ENCODE results near the gene SOX12.

Gene SOX12

DNA sequence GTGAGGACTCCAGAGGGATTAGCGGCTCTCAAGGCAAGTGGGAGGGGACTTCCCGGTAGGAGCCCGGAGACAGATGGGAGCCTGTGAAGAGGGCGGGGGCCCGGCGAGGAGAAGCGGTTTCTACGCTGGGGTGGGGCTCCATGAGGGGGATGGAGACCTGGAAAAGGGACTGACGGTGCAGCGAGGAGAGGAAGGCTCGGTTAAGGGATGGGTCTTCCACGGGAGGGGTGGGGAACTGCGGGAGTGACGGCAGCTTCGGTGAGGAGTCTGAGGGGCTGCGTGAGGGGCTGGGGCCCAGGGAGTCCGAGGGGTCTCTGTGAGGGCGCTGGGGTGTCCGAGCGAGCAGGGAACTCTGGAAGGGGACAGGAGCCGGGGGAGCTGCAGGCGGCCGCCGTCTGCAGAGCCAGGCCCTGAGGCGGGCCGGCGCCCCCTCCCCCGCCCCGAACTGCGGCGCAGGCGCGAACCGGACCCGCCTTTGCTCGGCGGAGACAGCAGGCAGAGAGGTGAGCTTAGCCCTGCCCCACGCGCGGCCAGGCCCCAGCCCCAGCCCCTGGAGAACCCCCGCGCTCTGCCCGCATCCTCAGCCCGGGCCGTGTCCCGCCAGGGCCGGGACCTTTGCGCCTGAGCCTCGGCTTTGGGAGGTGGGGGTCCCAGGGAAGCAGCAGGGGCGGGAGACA is 21.4 kb downstream of the SOX12 start, which contains the start of gene NRSN2:
TSS of gene NRSN2 (plus strand) at position 472 of the 677 bp plus-strand sequence. CDS start 2,533 bp downstream, outside the sequence.
- TF ChIP-seq, protein P1, sequence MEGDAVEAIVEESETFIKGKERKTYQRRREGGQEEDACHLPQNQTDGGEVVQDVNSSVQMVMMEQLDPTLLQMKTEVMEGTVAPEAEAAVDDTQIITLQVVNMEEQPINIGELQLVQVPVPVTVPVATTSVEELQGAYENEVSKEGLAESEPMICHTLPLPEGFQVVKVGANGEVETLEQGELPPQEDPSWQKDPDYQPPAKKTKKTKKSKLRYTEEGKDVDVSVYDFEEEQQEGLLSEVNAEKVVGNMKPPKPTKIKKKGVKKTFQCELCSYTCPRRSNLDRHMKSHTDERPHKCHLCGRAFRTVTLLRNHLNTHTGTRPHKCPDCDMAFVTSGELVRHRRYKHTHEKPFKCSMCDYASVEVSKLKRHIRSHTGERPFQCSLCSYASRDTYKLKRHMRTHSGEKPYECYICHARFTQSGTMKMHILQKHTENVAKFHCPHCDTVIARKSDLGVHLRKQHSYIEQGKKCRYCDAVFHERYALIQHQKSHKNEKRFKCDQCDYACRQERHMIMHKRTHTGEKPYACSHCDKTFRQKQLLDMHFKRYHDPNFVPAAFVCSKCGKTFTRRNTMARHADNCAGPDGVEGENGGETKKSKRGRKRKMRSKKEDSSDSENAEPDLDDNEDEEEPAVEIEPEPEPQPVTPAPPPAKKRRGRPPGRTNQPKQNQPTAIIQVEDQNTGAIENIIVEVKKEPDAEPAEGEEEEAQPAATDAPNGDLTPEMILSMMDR (IDR thresholded peaks at IDR 0.05; ENCODE audit: low read depth, low read length): no peak
- no peaks in the 10 kb centered on the region for H3K9me3 ChIP-seq
- peaks cover 6% of the 10 kb centered on the region; the same call in 1 of the 2 replicates for H3K36me3 ChIP-seq
- peak within 1 kb of the TSS; percentile 70 for H3K4me3 ChIP-seq (ENCODE audit: low read depth, low read length)
- peak; percentile 72 for DNase-seq
- H3K4me1 ChIP-seq: no peaks in the 10 kb centered on the region; the same call in 1 of the 2 replicates
- no peaks in the 10 kb centered on the region for H3K27me3 ChIP-seq

DNA sequence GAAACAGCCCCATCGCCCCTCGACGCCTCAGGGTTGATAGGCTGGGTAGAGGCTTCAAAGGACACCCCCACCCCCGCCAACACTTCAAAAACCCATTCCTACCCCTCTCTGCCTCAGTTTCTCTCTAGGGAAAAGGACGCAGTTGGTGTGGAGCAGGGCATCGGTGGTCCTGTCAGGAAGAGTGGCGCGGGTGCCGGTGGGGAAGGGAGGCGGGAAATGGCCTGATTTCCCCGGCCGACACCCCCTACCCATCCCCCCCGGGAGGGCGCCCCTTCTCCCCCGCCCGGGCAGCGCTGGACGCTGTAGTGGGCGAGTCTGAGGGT is 21.9 kb downstream of the SOX12 start:
- Histone ChIP-seq H3K4me1 (no peaks in the 10 kb centered on the region; the same call in 1 of the 2 replicates), H3K9me3 (no peaks in the 10 kb centered on the region), H3K4me3 (ENCODE audit: low read depth, low read length) (peak overlapping the region; percentile 70), H3K36me3 (peaks cover 6% of the 10 kb centered on the region; the same call in 1 of the 2 replicates), H3K27me3 (no peaks in the 10 kb centered on the region)
- DNase-seq: no peak
- TF ChIP-seq, protein P1 (IDR thresholded peaks at IDR 0.05; ENCODE audit: low read depth, low read length): no peak

DNA sequence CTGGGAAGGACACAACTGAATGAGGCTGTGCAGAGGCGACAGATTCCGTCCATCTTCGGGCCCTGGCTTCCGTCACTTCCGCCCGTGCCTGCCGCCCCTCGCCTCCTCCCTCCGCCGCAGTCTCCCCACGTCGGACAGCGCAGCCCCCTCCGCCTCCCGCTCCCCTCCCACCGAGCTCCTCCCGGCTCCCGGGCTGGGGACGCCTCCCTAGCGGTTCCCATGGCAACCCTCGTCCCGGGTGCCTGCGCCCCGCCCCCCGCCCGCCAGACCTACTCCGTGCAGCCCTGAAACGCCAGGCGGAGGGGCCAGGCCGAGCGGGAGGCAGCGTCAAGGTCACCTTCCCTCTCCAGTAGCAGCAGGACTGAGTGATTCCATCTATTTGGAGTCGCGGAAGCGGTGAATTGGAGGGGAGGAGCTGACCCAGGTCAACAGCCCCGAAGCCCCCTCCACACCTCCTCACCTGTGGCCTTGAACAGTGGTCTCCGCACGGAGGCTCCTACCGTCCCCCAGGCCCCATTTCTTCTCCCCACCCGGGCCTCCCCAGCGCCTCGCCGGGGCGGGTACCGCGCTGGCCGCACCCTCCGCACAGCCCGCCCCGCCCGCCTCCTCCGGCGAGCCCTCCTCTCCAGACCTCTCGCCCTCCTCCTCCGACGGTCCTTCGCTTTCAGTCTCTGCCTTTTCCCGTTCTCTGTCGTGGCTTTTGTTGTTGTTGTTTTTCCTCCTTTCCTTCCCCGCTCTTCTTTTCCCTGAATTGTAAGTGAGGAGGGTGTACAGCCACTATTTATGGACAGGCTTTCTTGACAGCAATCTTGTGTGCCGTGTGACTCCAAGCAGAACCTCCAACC is 22.5 kb downstream of the SOX12 start:
- H3K4me3 ChIP-seq (ENCODE audit: low read depth, low read length): peak overlapping the region; percentile 70
- H3K9me3 ChIP-seq: no peaks in the 10 kb centered on the region
- no peaks in the 10 kb centered on the region for H3K27me3 ChIP-seq
- H3K36me3 ChIP-seq: peaks cover 6% of the 10 kb centered on the region; the same call in 1 of the 2 replicates
- peak; percentile 97 for DNase-seq
- TF ChIP-seq, protein P1 (IDR thresholded peaks at IDR 0.05; ENCODE audit: low read depth, low read length): no peak
- no peaks in the 10 kb centered on the region; the same call in 1 of the 2 replicates for H3K4me1 ChIP-seq

DNA sequence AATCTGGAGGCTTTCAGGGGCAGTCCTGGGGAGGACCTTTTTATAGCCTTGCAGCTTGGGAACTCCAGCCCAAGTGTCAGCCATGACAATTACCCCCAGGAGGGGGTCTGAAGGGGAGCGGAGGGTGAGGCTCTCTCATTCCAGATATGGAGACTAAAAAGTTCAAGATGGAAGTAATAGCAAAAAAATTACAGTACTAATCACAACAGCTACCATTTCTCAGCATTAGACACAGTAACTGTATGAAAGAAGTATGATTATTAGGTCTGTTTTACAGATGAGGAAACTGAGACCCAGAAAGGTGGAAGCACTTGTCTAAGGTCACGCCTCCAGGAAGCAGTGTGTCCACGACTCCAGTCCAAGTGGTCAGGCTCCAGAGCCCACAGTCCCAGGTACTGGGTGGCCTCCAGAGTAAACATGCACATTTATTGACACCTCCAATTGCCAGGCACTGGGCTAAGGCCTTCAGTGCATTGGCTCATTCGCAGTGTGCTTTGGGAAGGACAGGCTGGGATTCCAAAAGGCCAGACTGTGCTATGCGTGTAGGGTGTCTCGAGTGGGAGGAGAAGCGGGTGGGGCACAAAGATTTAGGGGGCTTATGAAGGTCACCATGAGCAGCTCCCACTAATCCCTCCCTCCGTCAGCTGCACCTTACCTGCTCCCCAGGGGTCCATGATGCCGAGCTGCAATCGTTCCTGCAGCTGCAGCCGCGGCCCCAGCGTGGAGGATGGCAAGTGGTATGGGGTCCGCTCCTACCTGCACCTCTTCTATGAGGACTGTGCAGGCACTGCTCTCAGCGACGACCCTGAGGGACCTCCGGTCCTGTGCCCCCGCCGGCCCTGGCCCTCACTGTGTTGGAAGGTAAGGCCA is 23.9 kb downstream of the SOX12 start:
- Histone ChIP-seq H3K9me3 (no peaks in the 10 kb centered on the region), H3K27me3 (no peaks in the 10 kb centered on the region), H3K4me1 (no peaks in the 10 kb centered on the region; the same call in 1 of the 2 replicates), H3K36me3 (peaks cover 6% of the 10 kb centered on the region; the same call in 1 of the 2 replicates), H3K4me3 (ENCODE audit: low read depth, low read length) (peak overlapping the region; percentile 61)
- DNase-seq: no peak
- TF ChIP-seq, protein P1 (IDR thresholded peaks at IDR 0.05; ENCODE audit: low read depth, low read length): no peak

DNA sequence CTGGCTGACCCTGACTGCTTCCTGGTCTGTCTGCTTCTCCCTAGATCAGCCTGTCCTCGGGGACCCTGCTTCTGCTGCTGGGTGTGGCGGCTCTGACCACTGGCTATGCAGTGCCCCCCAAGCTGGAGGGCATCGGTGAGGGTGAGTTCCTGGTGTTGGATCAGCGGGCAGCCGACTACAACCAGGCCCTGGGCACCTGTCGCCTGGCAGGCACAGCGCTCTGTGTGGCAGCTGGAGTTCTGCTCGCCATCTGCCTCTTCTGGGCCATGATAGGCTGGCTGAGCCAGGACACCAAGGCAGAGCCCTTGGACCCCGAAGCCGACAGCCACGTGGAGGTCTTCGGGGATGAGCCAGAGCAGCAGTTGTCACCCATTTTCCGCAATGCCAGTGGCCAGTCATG is 27.8 kb downstream of the SOX12 start:
- no peaks in the 10 kb centered on the region for H3K4me1 ChIP-seq

More for the DNA sequence above, 27.8 kb downstream of the SOX12 start:
- H3K36me3 ChIP-seq: peaks cover 6% of the 10 kb centered on the region; the same call in 1 of the 2 replicates
- no peak for DNase-seq
- no peaks in the 10 kb centered on the region for H3K27me3 ChIP-seq
- no peaks in the 10 kb centered on the region for H3K9me3 ChIP-seq
- no peak overlapping the region for H3K4me3 ChIP-seq (ENCODE audit: low read depth, low read length)
- TF ChIP-seq, protein P1 (IDR thresholded peaks at IDR 0.05; ENCODE audit: low read depth, low read length): no peak
